GM12878 (cell line): ENCODE data around the gene PTPRM. TPM values are rescaled to one million over a fixed set of nuclear protein-coding genes. Genes with fewer than 3 reads are reported as not detected.

ENCODE experiments used
- ATAC-seq: fragments of 200-7000 bp; cut with Tn5 transposase; 3 replicates; pipeline ENCODE4 v1.9.1; 2020; ENCODE audit warnings: mild to moderate bottlenecking, moderate library complexity
- BruUV-seq: library from RNA; stranded (reverse); fragments of 400-500 nt; replicated peaks from 2 replicates; lab custom pipeline; 2021; lab: Mats Ljungman, UMichigan
- CTCF ChIA-PET: fragments of 300-600 bp; sonication (Branson Sonifier 250); formaldehyde crosslinking; extraction: SDS; loops from one replicate; lab custom pipeline; 2021; ENCODE audit warnings: inconsistent platforms; lab: Yijun Ruan, JAX
- POLR2A ChIA-PET: fragments of 350-600 bp; formaldehyde crosslinking; extraction: SDS; loops from one replicate; lab custom pipeline; 2021; ENCODE audit warnings: inconsistent platforms; lab: Charles Lee
- RAD21 ChIA-PET: fragments of 300-600 bp; sonication (Branson Sonifier 250); formaldehyde crosslinking; loops from one replicate; lab custom pipeline; 2023; ENCODE audit warnings: antibody characterized with exemption; ENCODE audit not compliant: unreplicated experiment; lab: Charles Lee
- SMC1A ChIA-PET: fragments of 300-600 bp; sonication (Branson Sonifier 250); formaldehyde crosslinking; loops from one replicate; lab custom pipeline; 2023; ENCODE audit not compliant: unreplicated experiment, uncharacterized antibody; lab: Charles Lee
- DNase-seq: peaks from one replicate; pipeline ENCODE4 v3.0.0-alpha.2; 2011; ENCODE audit warnings: low read depth, low spot score
- FAIRE-seq: peaks from 3 replicates; lab custom pipeline; 2011; peaks lifted over from hg19 to GRCh38; lab: Jason Lieb, UNC
- H2AFZ ChIP-seq: 2 replicates; pipeline ENCODE4 v1.6.0; 2011; ENCODE audit warnings: low read depth, low read length, control low read depth; ENCODE audit not compliant: control insufficient read depth
- H3K27ac ChIP-seq: 2 replicates; pipeline ENCODE4 v1.5.1; 2011; ENCODE audit warnings: control low read depth; ENCODE audit not compliant: control insufficient read depth, insufficient read depth
- H3K27me3 ChIP-seq, 2 experiments: replicated peaks in 1 of 2; 2 replicates each; pipeline versions ENCODE4 v1.6.0 to v1.6.1; 2011; ENCODE audit warnings: low read length in 1 of 2; ENCODE audit not compliant: control insufficient read depth in 2 of 2, insufficient read depth in 2 of 2
- H3K36me3 ChIP-seq, 2 experiments: 2 replicates each; pipeline ENCODE4 v1.5.1; 2011; ENCODE audit warnings: low read length in 1 of 2; ENCODE audit not compliant: control insufficient read depth in 2 of 2, insufficient read depth in 2 of 2
- H3K4me1 ChIP-seq: 2 replicates; pipeline ENCODE4 v1.6.1; 2011; ENCODE audit warnings: mild to moderate bottlenecking, low read length, moderate library complexity, mixed read lengths; ENCODE audit not compliant: control insufficient read depth, insufficient read depth
- H3K4me2 ChIP-seq: 2 replicates; pipeline ENCODE4 v1.6.0; 2011; ENCODE audit warnings: control low read depth; ENCODE audit not compliant: control insufficient read depth, insufficient read depth
- H3K4me3 ChIP-seq: fragments of 200-600 bp; sonication (generic); 2 replicates; pipeline ENCODE4 v1.5.1; 2016
- H3K79me2 ChIP-seq: 2 replicates; pipeline ENCODE4 v1.6.0; 2011; ENCODE audit warnings: low read length; ENCODE audit not compliant: control insufficient read depth, insufficient read depth
- H3K9ac ChIP-seq: 2 replicates; pipeline ENCODE4 v1.8.0; 2011; ENCODE audit warnings: low read length, control low read depth, mixed read lengths; ENCODE audit not compliant: control insufficient read depth, insufficient read depth
- H3K9me3 ChIP-seq: replicated peaks from 3 replicates; pipeline ENCODE4 v1.5.1; 2011; ENCODE audit warnings: mild to moderate bottlenecking, low read length; ENCODE audit not compliant: control insufficient read depth, insufficient read depth
- H4K20me1 ChIP-seq: 2 replicates; pipeline ENCODE4 v1.6.0; 2011; ENCODE audit not compliant: control insufficient read depth, insufficient read depth
- BCL11A ChIP-seq: IDR thresholded peaks from 2 replicates; pipeline ENCODE4 v1.6.1; 2011; ENCODE audit warnings: low read depth, low read length
- CTCF ChIP-seq, 3 experiments: IDR thresholded peaks in 2 of 3; conservative IDR thresholded peaks in 1 of 3; 2 replicates each; pipeline ENCODE4 v1.5.1; 2011; ENCODE audit warnings: low read depth in 3 of 3, low read length in 3 of 3, mild to moderate bottlenecking in 3 of 3, control low read depth in 2 of 3, moderate library complexity in 2 of 3, inconsistent platforms in 1 of 3, mixed read lengths in 1 of 3; ENCODE audit not compliant: control insufficient read depth in 2 of 3, insufficient read depth in 1 of 3; ENCODE audit errors: extremely low read depth in 1 of 3
- RAD21 ChIP-seq: IDR thresholded peaks from 2 replicates; pipeline ENCODE4 v1.6.1; 2011; ENCODE audit warnings: mild to moderate bottlenecking, low read depth, low read length, moderate library complexity; ENCODE audit not compliant: insufficient read depth
- SMC3 ChIP-seq: IDR thresholded peaks from 2 replicates; pipeline ENCODE4 v1.6.1; 2011; ENCODE audit warnings: low read length, improper control_type of control experiment, borderline replicate concordance
- TCF12 ChIP-seq: IDR thresholded peaks from 2 replicates; pipeline ENCODE4 v1.6.1; 2011; ENCODE audit warnings: low read depth, mild to moderate bottlenecking, low read length
- whole genome bisulfite sequencing: methylation state at CpG from one replicate; pipeline ENCODE4 v1.1.6; 2016; ENCODE audit warnings: low lambda C conversion rate; ENCODE audit not compliant: insufficient replicate concordance, insufficient coverage; ENCODE audit errors: missing lambda C conversion rate; 5-methylcytosine and 5-hydroxymethylcytosine counted together
- in situ Hi-C: fragments of 300-500 bp; cut with MboI; formaldehyde crosslinking; loops from 9 replicates; pipeline ENCODE4 v1.14.3; 2018; ENCODE audit warnings: mixed read lengths
- intact Hi-C: fragments of 100-400 bp; cut with micrococcal nuclease; formaldehyde crosslinking; loops from one replicate; pipeline ENCODE4 v1.14.2; 2022; ENCODE audit not compliant: unreplicated experiment
- polyA plus RNA-seq, 11 experiments: library from polyadenylated mRNA; depleted of rRNA in 4 of 11; unstranded in 6 of 11; stranded (reverse) in 5 of 11; fragments of >200 nt; fragmentation: Nextera tagmentation in 4 of 11; fragmentation: Illumina TruSeq in 1 of 11; extraction: Ambion mirVana in 4 of 11; extraction: Trizol in 1 of 11; gene quantifications; 1 replicate in 1 of 11; 2 replicates in 10 of 11; pipeline versions ENCODE4 v1.2.1 to v1.2.3, GENCODE V29; 2011 to 2016; ENCODE audit warnings: inconsistent platforms in 2 of 11, missing spikeins in 2 of 11, low read depth in 1 of 11
- total RNA-seq, 4 experiments: library from RNA; depleted of rRNA in 3 of 4; stranded (reverse); fragments of >200 nt in 3 of 4; fragmentation: Illumina TruSeq in 1 of 4; extraction: Trizol in 1 of 4; gene quantifications; 2 replicates each; pipeline versions ENCODE4 v1.2.1 to v1.2.3, GENCODE V29; 2013 to 2021

The PTPRM gene
- total and polyA plus RNA-seq, 10 of the 15 experiments (the other 5 are each of a cell fraction or from before 2014, with no cell fraction given), result 0.07 to 22.6 (median 0.60) TPM

- H3K36me3 ChIP-seq, result no peaks in the 10 kb centered on the region
- no peaks in the 10 kb centered on the region for H3K79me2 ChIP-seq
- RAD21 ChIA-PET, result interaction anchor here (1.0 to 1.8 kb wide), 5 partner anchors 112 to 600 kb away, joined by 3 to 6 read pairs (median 3); no protein-coding TSS in a partner anchor
- no peak overlapping the region for H3K4me3 ChIP-seq
- CTCF ChIA-PET, result interaction anchor here (0.6 to 3.9 kb wide), 24 partner anchors 10 to 1169 kb away, joined by 3 to 20 read pairs (median 4); no protein-coding TSS in a partner anchor
- intact Hi-C loops, result loop anchor here (1.0 kb wide), 1 partner anchor 1168 kb away; no protein-coding TSS in a partner anchor
- TF ChIP-seq SMC3 (peak; percentile 61; the same call in 1 of the 2 replicates), CTCF (IDR thresholded peaks at IDR 0.05 in 2 of 3, conservative IDR thresholded peaks at IDR 0.05 in 1 of 3; ENCODE audit: control insufficient read depth in 2 of 3, extremely low read depth in 1 of 3, insufficient read depth in 1 of 3, low read depth in 3 of 3, low read length in 3 of 3) (peak; percentile 62 to 71 (median 66)), RAD21 (peak; percentile 60), TCF12 (no peak), BCL11A (no peak)
- no peaks in the 10 kb centered on the region for H3K4me1 ChIP-seq
- H3K27ac ChIP-seq, result no peak overlapping the region
- SMC1A ChIA-PET, result interaction anchor here (0.6 to 3.9 kb wide), 15 partner anchors 15 to 1167 kb away, joined by 3 to 15 read pairs (median 3); no protein-coding TSS in a partner anchor
- in situ Hi-C loops, result loop anchor here (25.0 kb wide), 1 partner anchor 1177 kb away; no protein-coding TSS in a partner anchor
- no peaks in the 10 kb centered on the region for H4K20me1 ChIP-seq
- H3K9me3 ChIP-seq, result no peaks in the 10 kb centered on the region
- no peak overlapping the region for H3K4me2 ChIP-seq
- FAIRE-seq (no peak), ATAC-seq (peak; percentile 83), DNase-seq (no peak)
- H3K27me3 ChIP-seq, result no peaks in the 10 kb centered on the region
- no peak overlapping the region for H2AFZ ChIP-seq
- POLR2A ChIA-PET, result no interaction called here
- BruUV-seq, result no TSS peak
- WGBS, result 42% methylated on average over 14 of the region's 14 CpGs
- H3K9ac ChIP-seq, result no peak overlapping the region
Measured at GRCh38 chr18:8389391-8390340, 822.5 kb downstream of the PTPRM start.
